Mucosa of descending colon (tissue), 3 donors: ENCODE results near the gene SERBP1. TPM values are rescaled to one million over a fixed set of nuclear protein-coding genes. Genes with fewer than 3 reads are reported as not detected.

Experiments
- ATAC-seq: fragments of 200-7000 bp; cut with Tn5 transposase; one replicate; pipeline ENCODE4 v1.9.1; 2020; ENCODE audit warnings: mild to moderate bottlenecking, moderate library complexity
- DNase-seq, 3 donors: peaks; one replicate each; pipeline ENCODE4 v3.0.0-alpha.2; 2020
- H3K36me3 ChIP-seq: fragments of 200-600 bp; one replicate; pipeline ENCODE4 v1.8.0; 2021; ENCODE audit warnings: low read depth, mild to moderate bottlenecking
- H3K4me1 ChIP-seq: fragments of 200-600 bp; one replicate; pipeline ENCODE4 v1.8.0; 2021; ENCODE audit warnings: low read depth, mild to moderate bottlenecking
- H3K4me3 ChIP-seq: fragments of 200-600 bp; one replicate; pipeline ENCODE4 v1.8.0; 2021; ENCODE audit warnings: mild to moderate bottlenecking
- H3K9me3 ChIP-seq: fragments of 200-600 bp; one replicate; pipeline ENCODE4 v1.8.0; 2021; ENCODE audit warnings: mild to moderate bottlenecking
- intact Hi-C, 2 donors: fragments of 100-400 bp; cut with DNase I in 1 of 2; cut with micrococcal nuclease in 1 of 2; formaldehyde crosslinking; loops; one replicate each; pipeline versions ENCODE4 v1.11.0 to v1.11.1; 2022; cut with DNase I, micrococcal nuclease
- total RNA-seq, 3 donors: library from RNA; stranded (reverse); fragmentation: NEBNext Ultra II Directional in 2 of 3; extraction: Animal tissue kit (Norgen Biotek cat#: 25700) in 2 of 3; gene quantifications; one replicate each; pipeline versions ENCODE4 v1.2.1 to v1.2.4, GENCODE V29; 2021 to 2023
- TF ChIP-seq, protein P1 (sequence below): fragments of 200-600 bp; IDR thresholded peaks from one replicate; pipeline ENCODE4 v1.8.0; 2022; ENCODE audit warnings: antibody characterized with exemption, mild to moderate bottlenecking
- donor health status: DM: no; HTN: no; CAD: no; lungs with moderate emphysema.
- donor health status: DM: no; HTN: no; CAD: no.
- donor health status: DM: no; HTN: yes; CAD: no.

The SERBP1 gene
- total RNA-seq, 3 donors from 2014 or later, result 134 to 160 (median 155) TPM

DNA sequence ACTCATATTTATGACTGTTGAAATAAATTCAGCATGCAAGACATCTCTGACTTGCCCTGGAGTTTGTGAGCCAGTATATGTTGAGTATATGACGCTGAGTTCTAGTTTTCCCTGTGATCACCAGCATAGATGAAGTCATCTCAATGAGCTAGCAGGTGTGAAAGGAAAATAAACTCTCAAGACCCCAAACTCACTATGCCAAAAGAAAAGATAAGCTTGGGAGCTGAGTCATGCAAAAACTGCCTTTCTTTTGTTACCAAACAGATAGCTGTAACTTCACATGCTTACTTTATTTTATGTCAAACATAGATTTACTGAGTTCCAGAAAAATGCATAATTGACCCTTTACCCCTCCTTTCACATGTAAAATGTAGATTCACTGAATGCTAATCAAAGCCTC, 52.9 kb downstream of the SERBP1 start:
- ATAC-seq, result no peak

DNA sequence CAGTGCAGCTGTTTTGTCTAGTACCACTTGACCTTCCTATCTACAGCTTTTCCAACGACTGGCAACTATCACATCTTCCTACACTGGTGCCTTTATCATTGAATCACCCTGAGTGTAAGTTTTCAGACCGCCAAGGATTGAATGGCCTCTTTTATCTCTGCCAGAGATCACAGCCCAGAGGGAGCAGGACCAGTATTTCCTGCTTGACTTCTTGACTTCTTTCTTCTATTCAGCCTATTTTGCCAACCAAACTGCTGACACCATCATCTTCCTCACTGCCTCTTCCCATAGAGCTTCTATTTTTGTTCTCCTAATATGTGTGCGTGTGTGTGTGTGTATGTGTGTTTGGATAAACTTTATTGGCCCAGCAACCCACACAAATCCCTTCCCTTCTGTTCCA, 53.8 kb downstream of the SERBP1 start:
- ATAC-seq (no peak), DNase-seq (no peak)
- H3K4me1 ChIP-seq, result no peaks in the 10 kb centered on the region
- TF ChIP-seq, protein P1, sequence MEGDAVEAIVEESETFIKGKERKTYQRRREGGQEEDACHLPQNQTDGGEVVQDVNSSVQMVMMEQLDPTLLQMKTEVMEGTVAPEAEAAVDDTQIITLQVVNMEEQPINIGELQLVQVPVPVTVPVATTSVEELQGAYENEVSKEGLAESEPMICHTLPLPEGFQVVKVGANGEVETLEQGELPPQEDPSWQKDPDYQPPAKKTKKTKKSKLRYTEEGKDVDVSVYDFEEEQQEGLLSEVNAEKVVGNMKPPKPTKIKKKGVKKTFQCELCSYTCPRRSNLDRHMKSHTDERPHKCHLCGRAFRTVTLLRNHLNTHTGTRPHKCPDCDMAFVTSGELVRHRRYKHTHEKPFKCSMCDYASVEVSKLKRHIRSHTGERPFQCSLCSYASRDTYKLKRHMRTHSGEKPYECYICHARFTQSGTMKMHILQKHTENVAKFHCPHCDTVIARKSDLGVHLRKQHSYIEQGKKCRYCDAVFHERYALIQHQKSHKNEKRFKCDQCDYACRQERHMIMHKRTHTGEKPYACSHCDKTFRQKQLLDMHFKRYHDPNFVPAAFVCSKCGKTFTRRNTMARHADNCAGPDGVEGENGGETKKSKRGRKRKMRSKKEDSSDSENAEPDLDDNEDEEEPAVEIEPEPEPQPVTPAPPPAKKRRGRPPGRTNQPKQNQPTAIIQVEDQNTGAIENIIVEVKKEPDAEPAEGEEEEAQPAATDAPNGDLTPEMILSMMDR, result no peak
- no peak overlapping the region for H3K4me3 ChIP-seq
- no peaks in the 10 kb centered on the region for H3K9me3 ChIP-seq
- intact Hi-C loops, result no loop called here
- H3K36me3 ChIP-seq, result no peaks in the 10 kb centered on the region

More for the DNA sequence above, 52.9 kb downstream of the SERBP1 start:
- no peaks in the 10 kb centered on the region for H3K9me3 ChIP-seq
- DNase-seq, result no peak
- intact Hi-C loops, result no loop called here
- no peak overlapping the region for H3K4me3 ChIP-seq
- no peaks in the 10 kb centered on the region for H3K36me3 ChIP-seq
- H3K4me1 ChIP-seq, result no peaks in the 10 kb centered on the region
- TF ChIP-seq, protein P1, result no peak

DNA sequence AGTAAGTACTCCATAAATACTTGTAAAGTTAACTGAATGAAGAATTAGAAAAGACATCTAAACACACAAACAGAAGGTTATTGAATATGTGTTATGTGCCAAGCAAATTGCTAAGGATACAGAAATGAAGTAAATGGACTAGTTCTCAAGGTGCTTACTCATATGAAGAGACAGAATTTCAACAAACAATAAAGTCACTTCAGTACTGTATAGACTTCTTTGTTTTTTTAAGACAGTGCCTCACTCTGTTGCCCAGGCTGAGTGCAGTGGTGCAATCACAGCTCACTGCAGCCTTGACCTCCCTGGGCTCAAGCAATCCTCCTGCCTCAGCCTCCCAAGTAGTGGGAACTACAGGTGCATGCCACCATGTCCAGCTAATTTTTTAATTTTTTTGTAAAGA, 57.3 kb downstream of the SERBP1 start:
- H3K9me3 ChIP-seq, result no peaks in the 10 kb centered on the region
- H3K36me3 ChIP-seq, result no peaks in the 10 kb centered on the region
- no peaks in the 10 kb centered on the region for H3K4me1 ChIP-seq
- TF ChIP-seq, protein P1, result no peak
- ATAC-seq (no peak), DNase-seq (no peak)
- intact Hi-C loops, result no loop called here
- H3K4me3 ChIP-seq, result no peak overlapping the region

DNA sequence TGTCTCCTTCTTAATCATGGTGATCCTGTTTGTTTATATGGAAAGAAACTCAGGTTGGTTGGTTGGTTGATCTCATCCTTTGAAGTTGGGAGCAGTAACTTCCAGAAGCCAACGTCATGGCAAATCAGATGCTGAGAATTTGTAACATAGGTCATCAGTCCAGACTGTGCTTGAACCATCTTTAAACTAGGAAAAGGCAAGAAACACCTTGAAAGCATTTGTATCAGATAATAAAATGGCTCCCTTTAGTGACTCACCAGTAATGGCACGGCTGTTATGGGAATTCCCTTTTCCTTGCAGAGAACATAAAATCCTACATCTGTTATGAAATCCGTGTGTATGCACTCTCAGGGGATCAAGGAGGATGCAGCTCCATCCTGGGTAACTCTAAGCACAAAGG, 58.1 kb downstream of the SERBP1 start:
- Histone ChIP-seq H3K9me3 (no peaks in the 10 kb centered on the region), H3K4me1 (no peaks in the 10 kb centered on the region), H3K4me3 (no peak overlapping the region), H3K36me3 (no peaks in the 10 kb centered on the region)
- no peak for DNase-seq
- intact Hi-C loops, result no loop called here
- TF ChIP-seq, protein P1, result no peak
- no peak for ATAC-seq

DNA sequence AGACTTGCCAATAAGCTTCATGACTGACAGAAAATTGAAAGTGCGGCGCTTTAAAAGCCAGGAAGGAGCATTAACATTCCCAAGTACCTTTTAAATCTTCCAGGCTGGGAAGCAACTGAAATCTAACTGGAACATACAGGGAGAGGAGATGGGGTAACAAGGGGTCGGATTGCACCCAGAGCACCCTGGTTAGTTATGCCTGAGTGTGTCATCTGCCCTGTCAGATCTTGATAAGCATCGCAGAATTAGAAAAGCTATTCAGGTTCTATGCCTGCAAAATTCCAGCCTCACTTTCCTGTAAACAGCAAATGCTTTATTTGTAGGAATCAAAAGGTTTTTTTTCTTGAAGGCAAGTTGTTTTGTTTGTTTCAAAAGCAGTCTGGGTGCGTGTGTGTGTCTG, 58.5 kb downstream of the SERBP1 start:
- intact Hi-C loops, result no loop called here
- TF ChIP-seq, protein P1, result no peak
- Histone ChIP-seq H3K4me1 (no peaks in the 10 kb centered on the region), H3K36me3 (no peaks in the 10 kb centered on the region), H3K9me3 (no peaks in the 10 kb centered on the region), H3K4me3 (no peak overlapping the region)
- ATAC-seq (no peak), DNase-seq (no peak)

DNA sequence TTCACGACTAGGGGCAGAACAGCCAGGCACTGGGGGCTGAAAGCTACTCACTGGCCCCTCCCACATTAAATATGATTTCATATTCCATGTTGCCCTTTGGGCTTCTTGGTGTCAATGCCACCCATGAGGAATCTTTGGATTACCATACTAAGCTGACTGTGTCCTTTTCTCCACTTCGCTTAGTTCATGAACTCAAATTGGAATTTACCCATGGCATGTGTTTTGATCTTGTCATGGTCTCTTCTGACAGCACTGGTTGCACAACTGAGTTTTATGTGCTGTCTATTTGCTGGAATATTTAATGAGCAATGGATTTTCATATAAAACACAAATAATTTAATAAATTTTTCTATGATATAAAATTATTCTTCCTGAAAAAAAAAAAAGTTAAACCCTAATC, 59.2 kb downstream of the SERBP1 start:
- TF ChIP-seq, protein P1, result no peak
- intact Hi-C loops, result no loop called here
- ATAC-seq (no peak), DNase-seq (no peak)
- no peaks in the 10 kb centered on the region for H3K36me3 ChIP-seq
- H3K9me3 ChIP-seq, result no peaks in the 10 kb centered on the region
- H3K4me3 ChIP-seq, result no peak overlapping the region
- H3K4me1 ChIP-seq, result no peaks in the 10 kb centered on the region
